Adipose tissue (tissue), 3 donors: ENCODE results near the gene PDE1C. TPM values are rescaled to one million over a fixed set of nuclear protein-coding genes. Genes with fewer than 3 reads are reported as not detected.
"Not testable (repeated sequence)": the region's sequence is repeated elsewhere in the genome, so short reads cannot be mapped to it uniquely, and the experiment has no call there.

Experiments used
- H3K27ac ChIP-seq: one replicate; pipeline ENCODE4 v1.5.1; 2013; ENCODE audit warnings: low read depth, low read length
- WGBS, 3 donors: extraction: QIAGEN DNeasy Blood & Tissue Kit; methylation state at CpG; one replicate each; pipeline ENCODE4 v1.1.7; 2013; 5-methylcytosine and 5-hydroxymethylcytosine counted together
- polyA plus RNA-seq, 3 donors: library from polyadenylated mRNA; stranded (reverse); fragments of 200-250 nt; gene quantifications; one replicate each; pipeline ENCODE4 v1.2.3, GENCODE V29; 2013
- donor health status: healthy with polysubstance abuse.
- donor health status: Bipolar disorder and iron deficiency.
- donor health status: healthy.

PDE1C gene
- polyA plus RNA-seq, 3 donors: 0.32 to 3.1 (median 1.0) TPM

DNA sequence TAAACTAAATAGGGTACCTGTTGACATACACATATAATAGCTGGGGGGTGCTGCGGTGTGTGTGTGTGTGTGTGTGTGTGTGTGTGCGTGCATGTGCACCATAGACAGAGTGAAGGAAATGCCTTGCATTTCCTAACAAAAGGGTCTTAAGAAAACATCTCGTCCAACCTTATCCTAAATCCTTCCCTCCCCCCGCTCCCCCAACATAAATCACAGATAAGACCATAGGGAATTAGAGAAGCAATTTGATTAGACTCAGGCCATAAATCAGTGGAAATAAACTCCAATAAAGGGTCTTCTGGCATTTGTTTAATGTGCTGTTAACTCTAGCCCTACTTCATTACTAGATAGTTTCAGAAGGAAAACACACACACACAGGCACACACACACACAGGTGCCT is 234.7 kb downstream of the PDE1C start:
- H3K27ac ChIP-seq: no peak overlapping the region
- WGBS, 3 donors: 72 to 83% (median 81%) methylated on average over 4 of the region's 4 CpGs

DNA sequence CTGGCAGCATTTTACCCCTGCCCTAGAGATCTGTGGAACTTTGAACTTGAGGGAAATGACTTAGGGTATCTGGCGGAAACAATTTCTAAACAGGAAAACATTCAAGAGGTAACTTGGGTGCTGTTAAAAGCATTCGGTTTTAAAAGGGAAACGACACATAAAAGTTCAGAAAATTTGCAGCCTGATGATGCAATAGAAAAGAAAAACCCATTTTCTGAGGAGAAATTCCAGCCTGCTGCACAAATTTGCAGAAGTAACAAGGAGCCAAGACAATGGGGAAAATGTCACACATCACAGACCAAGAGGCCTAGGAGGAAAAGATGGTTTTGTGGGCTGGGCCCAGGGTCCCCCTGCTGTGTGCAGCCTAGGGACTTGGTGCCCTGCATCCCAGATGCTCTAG is 236.6 kb downstream of the PDE1C start:
- WGBS, 3 donors: 50 to 75% (median 54%) methylated on average over 3 of the region's 3 CpGs

GRCh38 chr7:31828520-31828919 is 241.7 kb downstream of the PDE1C start:
- H3K27ac ChIP-seq: no peak overlapping the region

More for the DNA sequence above, 236.6 kb downstream of the PDE1C start:
- H3K27ac ChIP-seq: not testable (repeated sequence)

GRCh38 chr7:31825576-31825975 is 244.6 kb downstream of the PDE1C start:
- no peak overlapping the region for H3K27ac ChIP-seq

- WGBS, 3 donors: 91 to 94% (median 93%) methylated on average over 5 of the region's 5 CpGs
- no peak overlapping the region for H3K27ac ChIP-seq
Observed at GRCh38 chr7:31819031-31819430, 251.2 kb downstream of the PDE1C start.

DNA sequence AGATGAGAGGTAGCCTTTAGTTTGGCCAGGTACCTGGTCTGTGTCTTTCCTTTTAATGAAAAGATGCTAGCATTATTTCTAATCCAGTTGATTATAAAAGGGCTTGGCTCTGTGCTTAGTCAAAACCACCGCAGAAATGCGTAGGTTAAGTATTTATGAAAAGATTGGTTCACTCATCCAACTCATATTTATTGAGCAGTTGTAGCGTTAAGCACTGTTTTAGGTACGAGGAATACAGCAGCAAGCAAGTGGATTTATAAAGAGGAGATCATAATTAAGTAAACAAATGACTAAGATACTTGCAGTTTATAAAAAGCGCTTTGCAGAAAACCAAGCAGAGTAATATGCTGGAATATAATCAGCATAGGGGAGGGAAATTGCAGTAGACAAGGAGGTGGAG is 253.4 kb downstream of the PDE1C start:
- 72 to 87% (median 74%) methylated on average over 5 of the region's 5 CpGs for WGBS, 3 donors
- no peak overlapping the region for H3K27ac ChIP-seq

- no peak overlapping the region for H3K27ac ChIP-seq
- 79 to 87% (median 80%) methylated on average over 9 of the region's 9 CpGs for WGBS, 3 donors
Observed at GRCh38 chr7:31815796-31816195, 254.4 kb downstream of the PDE1C start.

DNA sequence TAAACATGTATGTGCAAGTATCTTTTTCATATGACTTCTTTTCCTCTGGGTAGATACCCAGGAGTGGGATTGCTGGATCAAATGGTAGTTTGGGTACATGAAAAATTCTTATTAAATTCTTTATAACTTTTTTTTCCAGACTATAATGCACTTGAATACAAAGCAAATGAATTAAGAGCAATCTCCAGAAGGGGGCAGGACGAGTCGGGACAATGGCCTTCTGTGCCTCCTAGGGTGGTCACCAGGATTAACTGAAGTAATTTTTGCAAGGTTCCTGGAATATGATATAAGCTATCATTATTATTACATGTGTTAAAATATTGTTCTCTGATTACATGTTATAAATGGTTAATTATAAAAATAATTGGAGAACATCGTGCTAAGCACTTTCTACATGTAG is 256.0 kb downstream of the PDE1C start:
- WGBS, 3 donors: 67 to 80% (median 77%) methylated on average over 3 of the region's 3 CpGs
- H3K27ac ChIP-seq: no peak overlapping the region

DNA sequence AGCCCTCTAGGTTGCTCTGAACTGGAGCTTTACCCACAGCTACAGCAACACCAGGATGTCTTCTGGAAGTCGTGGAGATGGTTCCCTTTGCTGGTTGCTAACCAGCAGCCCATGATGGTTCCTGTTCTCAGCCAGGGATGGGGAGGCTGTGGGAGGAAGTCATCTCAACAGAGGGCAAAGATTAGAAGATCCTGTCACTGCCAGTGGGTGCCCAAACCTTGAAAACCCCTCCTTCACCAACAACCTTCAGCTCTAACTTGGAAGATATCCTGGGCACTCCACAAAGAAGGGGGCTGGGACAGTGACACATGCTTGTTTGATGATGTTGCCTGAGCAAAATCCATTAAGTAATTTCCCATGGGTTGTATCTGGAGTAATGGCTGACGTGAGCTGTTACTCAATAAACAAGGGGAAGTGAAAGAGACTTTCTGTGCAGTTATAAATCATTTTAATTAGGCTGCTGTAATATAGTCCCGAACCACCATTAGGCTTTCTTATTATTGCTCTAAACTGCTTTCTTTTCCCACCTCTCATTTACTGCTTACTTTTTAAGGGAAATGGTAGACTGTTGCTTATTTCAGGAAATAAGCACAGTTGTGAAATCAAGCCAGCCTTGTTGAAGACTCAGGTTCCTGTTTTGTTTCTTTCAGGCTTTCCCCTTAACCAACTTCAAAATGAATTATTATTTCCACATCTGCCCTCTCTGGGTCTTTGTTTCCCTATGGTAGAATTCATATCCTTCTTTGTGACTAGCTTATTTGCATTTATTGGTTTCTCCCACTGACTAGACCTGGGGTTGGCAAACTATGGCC is 258.4 kb downstream of the PDE1C start:
- 20 to 43% (median 25%) methylated on average over 3 of the region's 3 CpGs for WGBS, 3 donors

GRCh38 chr7:31805209-31805818 is 264.9 kb downstream of the PDE1C start:
- H3K27ac ChIP-seq: no peak overlapping the region
- WGBS, 3 donors: 78 to 85% (median 84%) methylated on average over 2 of the region's 2 CpGs

More for the DNA sequence above, 258.4 kb downstream of the PDE1C start:
- H3K27ac ChIP-seq: no peak overlapping the region

DNA sequence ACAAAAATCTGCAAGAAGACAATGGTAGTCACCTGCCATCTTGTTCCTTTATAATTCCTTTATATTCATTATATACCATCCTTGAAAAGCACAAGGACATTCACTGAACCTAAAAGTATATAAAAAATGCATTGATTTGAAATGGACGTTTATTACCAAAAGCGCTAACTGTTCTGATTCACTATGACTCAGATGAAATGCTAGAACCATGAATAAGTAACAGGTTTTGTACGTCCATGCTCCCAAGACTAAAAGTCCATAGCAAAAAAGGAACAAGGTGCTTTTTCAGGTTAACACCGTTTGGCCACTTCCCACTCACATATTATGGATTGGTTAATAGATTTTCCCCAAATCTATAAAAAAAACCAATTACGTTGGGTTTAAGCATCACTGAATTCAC is 273.8 kb downstream of the PDE1C start:
- no peak overlapping the region for H3K27ac ChIP-seq

DNA sequence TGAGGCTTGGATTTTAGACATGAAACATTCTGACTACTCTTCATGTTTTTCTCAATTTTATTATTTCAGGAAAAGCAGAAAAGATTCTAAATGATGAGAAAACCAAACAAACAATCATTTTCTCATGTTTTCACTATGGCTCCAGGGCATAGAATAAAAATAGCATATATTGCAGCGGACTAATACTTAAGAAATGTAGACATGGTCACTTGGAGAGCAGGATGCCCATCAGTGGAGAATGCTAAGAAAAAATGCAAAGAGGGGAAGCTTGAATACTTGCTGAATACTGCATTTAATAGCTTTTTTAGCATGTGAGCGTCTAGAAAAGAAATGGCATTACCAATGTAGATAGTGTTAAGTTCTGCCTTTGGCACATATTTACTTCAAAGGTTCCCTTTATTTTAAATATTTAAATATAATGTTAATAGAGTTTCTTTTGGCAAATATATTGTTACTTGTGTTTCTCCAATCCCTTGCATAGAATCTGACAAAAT is 275.3 kb downstream of the PDE1C start:
- H3K27ac ChIP-seq: no peak overlapping the region
- 87 to 96% (median 89%) methylated on average over 2 of the region's 2 CpGs for WGBS, 3 donors

More for the DNA sequence above, 273.8 kb downstream of the PDE1C start:
- WGBS, 3 donors: 76 to 87% (median 84%) methylated on average over 5 of the region's 5 CpGs

- WGBS, 3 donors: 68 to 82% (median 78%) methylated on average over 2 of the region's 2 CpGs
- H3K27ac ChIP-seq: no peak overlapping the region
Observed at GRCh38 chr7:31791881-31792280, 278.3 kb downstream of the PDE1C start.

DNA sequence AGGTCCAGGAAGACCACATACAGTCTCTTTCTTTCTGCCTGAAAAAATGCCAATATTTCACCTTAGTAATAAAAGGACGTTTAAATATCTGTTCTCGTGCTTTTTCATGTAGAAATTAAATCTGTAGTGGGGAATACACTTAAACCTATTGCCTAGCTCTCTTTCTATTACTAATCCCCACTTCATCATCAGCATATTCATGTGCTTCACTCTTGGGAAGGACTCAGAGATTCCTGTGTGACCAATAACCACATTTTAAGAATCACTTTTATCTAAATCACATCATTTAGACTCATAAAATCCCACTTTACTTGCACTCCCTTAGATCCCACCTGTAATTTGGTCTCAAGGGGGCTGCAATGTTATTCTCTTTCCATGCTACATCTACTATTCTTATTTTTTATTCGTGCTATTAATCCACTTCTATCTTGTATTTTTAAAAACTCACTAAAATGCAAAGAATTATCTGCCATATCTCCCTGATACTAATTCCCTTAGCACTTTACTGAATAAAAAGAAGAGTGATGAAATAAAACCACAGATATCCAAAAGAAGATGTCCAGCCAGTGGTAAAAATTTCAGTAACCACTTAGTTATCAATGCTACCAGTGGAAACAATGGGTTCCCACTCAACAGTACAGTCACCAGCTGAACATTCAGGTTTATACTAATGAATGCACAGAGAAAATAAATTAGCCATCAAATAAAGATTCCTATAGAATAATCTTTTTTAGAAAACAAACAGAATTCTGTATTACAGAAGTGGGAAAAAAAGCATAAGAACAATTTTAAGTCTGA is 281.1 kb downstream of the PDE1C start:
- no peak overlapping the region for H3K27ac ChIP-seq
- 70 to 84% (median 82%) methylated on average over 3 of the region's 3 CpGs for WGBS, 3 donors

DNA sequence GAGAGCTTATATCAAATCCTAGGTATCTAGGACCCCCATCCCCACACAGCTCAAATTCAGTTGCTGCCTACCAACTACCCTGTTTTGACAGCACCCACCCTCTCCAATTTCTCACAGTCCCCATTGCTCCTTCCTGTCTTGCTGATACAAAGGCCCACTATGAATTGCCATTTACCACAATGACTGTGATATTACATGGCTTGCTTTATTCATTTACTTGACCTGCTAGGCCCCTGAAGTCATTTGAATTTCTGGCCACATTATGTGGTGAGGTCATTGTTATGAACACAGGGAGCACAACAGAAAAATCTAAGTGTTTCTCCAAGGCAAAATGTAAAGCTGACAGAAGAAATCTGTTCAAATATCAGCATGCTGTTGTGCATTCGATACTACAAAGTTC is 281.8 kb downstream of the PDE1C start:
- 69 to 88% (median 85%) methylated on average over 1 of the region's 1 CpG for WGBS, 3 donors
- no peak overlapping the region for H3K27ac ChIP-seq

DNA sequence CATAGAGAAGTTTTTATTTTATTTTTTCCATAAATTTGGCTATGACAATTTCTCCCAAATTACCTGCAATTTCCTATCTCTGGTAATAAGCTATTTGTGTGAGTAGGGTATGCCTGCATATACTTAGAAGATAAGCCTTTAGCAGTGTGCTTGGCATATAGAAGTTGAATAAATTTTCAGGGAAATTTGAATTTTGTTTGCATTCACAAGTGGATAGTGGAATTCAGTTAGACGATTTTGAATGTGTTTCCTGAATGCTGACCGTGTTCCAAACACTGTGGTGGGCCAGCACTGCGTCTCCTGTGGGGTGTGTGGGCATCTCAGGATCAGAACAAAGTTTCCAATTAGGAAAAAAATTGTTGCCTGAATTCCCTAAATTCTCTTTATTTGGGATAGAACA is 283.9 kb downstream of the PDE1C start:
- no peak overlapping the region for H3K27ac ChIP-seq
- WGBS, 3 donors: 81 to 87% (median 83%) methylated on average over 3 of the region's 3 CpGs

GRCh38 chr7:31785101-31785500 is 285.1 kb downstream of the PDE1C start:
- 65 to 71% (median 66%) methylated on average over 2 of the region's 2 CpGs for WGBS, 3 donors
- no peak overlapping the region for H3K27ac ChIP-seq

DNA sequence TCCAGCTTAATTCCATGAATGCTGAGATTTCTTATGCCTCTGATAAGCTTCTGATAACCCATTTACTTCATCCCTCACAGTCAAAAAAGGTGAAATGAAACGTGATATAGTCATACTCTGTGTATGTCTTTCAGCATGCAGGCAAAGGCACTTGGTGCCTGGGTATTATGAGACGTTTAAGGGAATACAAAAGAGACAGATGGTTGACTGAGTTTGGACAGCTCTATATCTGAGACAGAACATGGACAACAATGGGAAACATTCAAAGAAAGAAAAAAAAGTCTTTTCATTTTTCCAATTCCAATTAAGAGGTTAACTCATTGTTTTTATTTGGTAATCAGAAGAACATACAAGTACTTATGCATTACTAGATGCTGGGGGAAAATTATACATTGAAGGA is 287.0 kb downstream of the PDE1C start:
- no peak overlapping the region for H3K27ac ChIP-seq
- 61 to 76% (median 66%) methylated on average over 2 of the region's 2 CpGs for WGBS, 3 donors

GRCh38 chr7:31782411-31782991 is 287.7 kb downstream of the PDE1C start:
- H3K27ac ChIP-seq: no peak overlapping the region
- WGBS, 3 donors: 44 to 53% (median 50%) methylated on average over 7 of the region's 7 CpGs
